Epithelial cell of proximal tubule (primary cell): ENCODE data around the gene RAET1E. TPM values are rescaled to one million over a fixed set of nuclear protein-coding genes. Genes with fewer than 3 reads are reported as not detected.

Experiments used
- DNase-seq: peaks from one replicate; pipeline ENCODE4 v3.0.0-alpha.2; 2011; ENCODE audit warnings: low read depth
- H3K4me3 ChIP-seq: 2 replicates; pipeline ENCODE4 v1.5.1; 2011; ENCODE audit warnings: low read depth, mild to moderate bottlenecking, low read length
- CTCF ChIP-seq: conservative IDR thresholded peaks from 2 replicates; pipeline ENCODE4 v1.5.1; 2012; ENCODE audit warnings: low read depth, mild to moderate bottlenecking, low read length
- total RNA-seq: library from RNA; depleted of rRNA; stranded (reverse); fragments of >200 nt; gene quantifications from 2 replicates; pipeline ENCODE4 v1.2.3, GENCODE V29; 2015

Gene RAET1E
- total RNA-seq, 1 donor from 2014 or later, result not detected

GRCh38 chr6:149876241-149876933 is 21.5 kb downstream of the RAET1E start:
- no peak for DNase-seq
- H3K4me3 ChIP-seq, result no peak overlapping the region
- TF ChIP-seq CTCF, result no peak

GRCh38 chr6:149872233-149872632 is 25.7 kb downstream of the RAET1E start:
- DNase-seq, result no peak
- TF ChIP-seq CTCF, result no peak
- no peak overlapping the region for H3K4me3 ChIP-seq

GRCh38 chr6:149871182-149871581 is 26.7 kb downstream of the RAET1E start:
- TF ChIP-seq CTCF, result no peak
- H3K4me3 ChIP-seq, result no peak overlapping the region

GRCh38 chr6:149869275-149869892 is 28.5 kb downstream of the RAET1E start:
- no peak for DNase-seq
- no peak overlapping the region for H3K4me3 ChIP-seq
- TF ChIP-seq CTCF, result no peak

More at GRCh38 chr6:149871182-149871581, 26.7 kb downstream of the RAET1E start:
- DNase-seq, result no peak

GRCh38 chr6:149867876-149868640 is 29.9 kb downstream of the RAET1E start:
- no peak overlapping the region for H3K4me3 ChIP-seq
- no peak for DNase-seq
- TF ChIP-seq CTCF, result no peak

- H3K4me3 ChIP-seq, result peak overlapping the region; percentile 65
- DNase-seq, result no peak
- peak; percentile 73 for TF ChIP-seq CTCF
Measured at GRCh38 chr6:149864578-149865535, 33.1 kb downstream of the RAET1E start.
